ENCODE results near the gene UBE2N.

The UBE2N gene

DNA sequence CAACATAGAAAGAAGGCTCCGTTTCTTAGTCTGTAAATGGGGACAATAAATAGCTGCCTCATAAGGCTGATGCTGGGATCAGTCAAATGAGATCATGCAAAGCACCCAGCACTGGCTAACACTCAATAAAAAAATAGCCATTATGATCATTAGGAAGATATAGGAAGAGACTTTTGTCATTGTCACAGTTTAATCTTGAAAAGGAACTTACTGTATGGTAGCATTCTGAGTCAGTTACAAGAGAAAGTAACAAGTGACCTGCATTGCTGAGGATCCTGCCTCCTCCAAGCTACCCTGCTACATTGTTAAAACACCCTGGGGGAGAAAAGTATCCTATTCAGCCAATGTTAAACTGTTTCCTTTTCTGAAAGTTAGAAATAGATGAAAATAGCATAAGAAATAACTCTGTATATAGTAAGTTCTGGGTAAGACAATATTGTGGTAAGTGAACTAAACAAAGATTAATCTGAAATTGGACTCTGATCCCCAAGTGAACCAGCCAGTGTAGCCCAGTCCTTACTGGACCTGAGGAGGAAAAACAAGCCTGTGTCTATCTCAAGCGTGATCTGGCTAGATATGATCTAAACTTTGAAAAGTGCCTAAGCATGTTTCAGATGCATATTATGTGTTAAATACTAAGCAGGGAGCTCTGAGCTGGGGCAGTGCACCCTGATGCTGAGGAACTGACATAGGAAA lies 67.6 kb downstream of the UBE2N start:
- Histone ChIP-seq H3K27ac (ENCODE audit: low read depth in 2 of 2, low read length in 2 of 2) (peak overlapping the region; percentile 35 to 68), H3K9ac (ENCODE audit: low read depth in 1 of 2, low read length in 2 of 2) (peak overlapping the region; percentile 14 to 49), H3K27me3 (ENCODE audit: control insufficient read depth in 2 of 2, insufficient read depth in 2 of 2, low read length in 2 of 2) (no peaks in the 10 kb centered on the region), H3K4me1 (ENCODE audit: control insufficient read depth in 2 of 2, insufficient read depth in 2 of 2, low read length in 2 of 2) (peaks cover 12 to 32% of the 10 kb centered on the region in 2 donors), H3K36me3 (ENCODE audit: control insufficient read depth in 2 of 2, insufficient read depth in 2 of 2, low read length in 2 of 2) (no peaks in the 10 kb centered on the region), H3K9me3 (ENCODE audit: control insufficient read depth in 2 of 2, low read length in 2 of 2) (no peaks in the 10 kb centered on the region), H3K4me3 (ENCODE audit: low read length in 2 of 2) (peak overlapping the region in 1 of 2 donors; percentile 21)

DNA sequence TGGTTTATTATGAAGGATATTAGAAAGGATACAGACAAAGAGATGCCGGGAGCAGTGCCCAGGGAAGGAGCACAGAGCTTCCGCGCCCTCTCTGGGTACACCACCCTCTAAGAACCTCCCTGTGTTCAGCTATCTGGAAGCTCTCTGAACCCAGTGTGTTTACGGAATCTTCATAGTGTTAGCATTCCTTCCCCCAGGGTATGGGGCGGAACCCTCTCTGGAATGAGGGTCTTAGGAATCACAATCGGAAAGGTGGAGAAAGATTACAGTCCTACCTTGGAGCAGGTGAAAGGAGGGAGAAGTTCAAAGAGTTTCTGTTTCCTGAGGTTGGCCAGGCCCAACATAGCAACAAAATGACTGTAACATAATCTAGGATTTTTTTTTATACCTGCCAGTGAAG lies 70.8 kb downstream of the UBE2N start:
- Histone ChIP-seq H3K9ac (ENCODE audit: low read depth in 1 of 2, low read length in 2 of 2) (no peak overlapping the region), H3K9me3 (ENCODE audit: control insufficient read depth in 2 of 2, low read length in 2 of 2) (no peaks in the 10 kb centered on the region), H3K36me3 (ENCODE audit: control insufficient read depth in 2 of 2, insufficient read depth in 2 of 2, low read length in 2 of 2) (no peaks in the 10 kb centered on the region), H3K27ac (ENCODE audit: low read depth in 2 of 2, low read length in 2 of 2) (no peak overlapping the region), H3K27me3 (ENCODE audit: control insufficient read depth in 2 of 2, insufficient read depth in 2 of 2, low read length in 2 of 2) (no peaks in the 10 kb centered on the region), H3K4me3 (ENCODE audit: low read length in 2 of 2) (no peak overlapping the region), H3K4me1 (ENCODE audit: control insufficient read depth in 2 of 2, insufficient read depth in 2 of 2, low read length in 2 of 2) (peaks cover 3 to 16% of the 10 kb centered on the region in 2 donors)

GRCh38 chr12:93369505-93369904 lies 72.2 kb downstream of the UBE2N start:
- no peak overlapping the region for H3K27ac ChIP-seq (ENCODE audit: low read depth in 2 of 2, low read length in 2 of 2)
- H3K4me3 ChIP-seq (ENCODE audit: low read length in 2 of 2) = no peak overlapping the region
- peaks cover 0 to 7% of the 10 kb centered on the region in 2 donors for H3K4me1 ChIP-seq (ENCODE audit: control insufficient read depth in 2 of 2, insufficient read depth in 2 of 2, low read length in 2 of 2)
- no peaks in the 10 kb centered on the region for H3K36me3 ChIP-seq (ENCODE audit: control insufficient read depth in 2 of 2, insufficient read depth in 2 of 2, low read length in 2 of 2)
- no peaks in the 10 kb centered on the region for H3K27me3 ChIP-seq (ENCODE audit: control insufficient read depth in 2 of 2, insufficient read depth in 2 of 2, low read length in 2 of 2)
- no peak overlapping the region for H3K9ac ChIP-seq (ENCODE audit: low read depth in 1 of 2, low read length in 2 of 2)
- H3K9me3 ChIP-seq (ENCODE audit: control insufficient read depth in 2 of 2, low read length in 2 of 2) = no peaks in the 10 kb centered on the region

DNA sequence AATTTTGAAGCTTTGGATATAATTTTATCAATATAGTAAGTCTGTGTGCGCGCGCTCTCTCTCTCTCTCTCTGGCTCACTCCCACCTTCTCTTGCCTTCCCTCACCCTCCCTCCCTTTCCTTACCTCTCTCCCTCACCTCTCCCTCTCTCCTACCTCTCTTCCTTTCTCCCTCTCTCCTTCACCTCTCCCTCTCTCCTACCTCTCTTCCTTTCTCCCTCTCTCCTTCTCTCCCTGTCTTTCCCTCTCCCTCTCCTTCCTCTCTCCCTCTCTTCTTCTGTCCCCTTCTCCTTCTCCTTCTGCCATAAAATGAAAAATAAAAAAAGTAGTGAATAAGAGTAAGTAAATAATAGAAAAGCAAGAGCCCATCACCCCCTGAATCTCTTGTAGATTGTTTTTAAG lies 73.0 kb downstream of the UBE2N start:
- H3K27ac ChIP-seq (ENCODE audit: low read depth in 2 of 2, low read length in 2 of 2) = no peak overlapping the region
- no peaks in the 10 kb centered on the region for H3K9me3 ChIP-seq (ENCODE audit: control insufficient read depth in 2 of 2, low read length in 2 of 2)
- H3K4me1 ChIP-seq (ENCODE audit: control insufficient read depth in 2 of 2, insufficient read depth in 2 of 2, low read length in 2 of 2) = peaks cover 0 to 1% of the 10 kb centered on the region in 2 donors

DNA sequence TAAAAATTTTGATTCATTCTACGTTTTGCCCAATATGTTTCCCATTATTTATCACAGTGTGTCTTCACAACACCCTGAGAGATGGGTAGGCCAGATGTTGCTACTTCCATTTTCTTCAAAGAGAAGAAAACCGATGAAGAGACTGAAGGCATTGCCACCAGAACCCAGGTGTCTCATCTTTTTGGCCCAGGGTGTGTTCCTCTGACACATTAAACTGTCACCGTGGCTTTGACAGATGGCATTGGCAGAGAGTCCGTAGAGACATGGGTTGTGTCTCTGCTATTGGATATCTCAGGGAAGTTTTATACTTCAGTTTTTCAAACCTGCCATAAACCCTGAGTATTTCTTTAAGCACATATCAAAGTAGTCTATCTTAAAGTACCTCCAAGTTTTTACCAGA lies 75.3 kb downstream of the UBE2N start:
- no peaks in the 10 kb centered on the region for H3K36me3 ChIP-seq (ENCODE audit: control insufficient read depth in 2 of 2, insufficient read depth in 2 of 2, low read length in 2 of 2)
- H3K27me3 ChIP-seq (ENCODE audit: control insufficient read depth in 2 of 2, insufficient read depth in 2 of 2, low read length in 2 of 2) = no peaks in the 10 kb centered on the region
- no peak overlapping the region for H3K9ac ChIP-seq (ENCODE audit: low read depth in 1 of 2, low read length in 2 of 2)
- no peaks in the 10 kb centered on the region for H3K9me3 ChIP-seq (ENCODE audit: control insufficient read depth in 2 of 2, low read length in 2 of 2)
- no peaks in the 10 kb centered on the region for H3K4me1 ChIP-seq (ENCODE audit: control insufficient read depth in 2 of 2, insufficient read depth in 2 of 2, low read length in 2 of 2)
- no peak overlapping the region for H3K4me3 ChIP-seq (ENCODE audit: low read length in 2 of 2)
- no peak overlapping the region for H3K27ac ChIP-seq (ENCODE audit: low read depth in 2 of 2, low read length in 2 of 2)

More for the DNA sequence above, 73.0 kb downstream of the UBE2N start:
- Histone ChIP-seq H3K9ac (ENCODE audit: low read depth in 1 of 2, low read length in 2 of 2) (no peak overlapping the region), H3K4me3 (ENCODE audit: low read length in 2 of 2) (no peak overlapping the region), H3K36me3 (ENCODE audit: control insufficient read depth in 2 of 2, insufficient read depth in 2 of 2, low read length in 2 of 2) (no peaks in the 10 kb centered on the region), H3K27me3 (ENCODE audit: control insufficient read depth in 2 of 2, insufficient read depth in 2 of 2, low read length in 2 of 2) (no peaks in the 10 kb centered on the region)

DNA sequence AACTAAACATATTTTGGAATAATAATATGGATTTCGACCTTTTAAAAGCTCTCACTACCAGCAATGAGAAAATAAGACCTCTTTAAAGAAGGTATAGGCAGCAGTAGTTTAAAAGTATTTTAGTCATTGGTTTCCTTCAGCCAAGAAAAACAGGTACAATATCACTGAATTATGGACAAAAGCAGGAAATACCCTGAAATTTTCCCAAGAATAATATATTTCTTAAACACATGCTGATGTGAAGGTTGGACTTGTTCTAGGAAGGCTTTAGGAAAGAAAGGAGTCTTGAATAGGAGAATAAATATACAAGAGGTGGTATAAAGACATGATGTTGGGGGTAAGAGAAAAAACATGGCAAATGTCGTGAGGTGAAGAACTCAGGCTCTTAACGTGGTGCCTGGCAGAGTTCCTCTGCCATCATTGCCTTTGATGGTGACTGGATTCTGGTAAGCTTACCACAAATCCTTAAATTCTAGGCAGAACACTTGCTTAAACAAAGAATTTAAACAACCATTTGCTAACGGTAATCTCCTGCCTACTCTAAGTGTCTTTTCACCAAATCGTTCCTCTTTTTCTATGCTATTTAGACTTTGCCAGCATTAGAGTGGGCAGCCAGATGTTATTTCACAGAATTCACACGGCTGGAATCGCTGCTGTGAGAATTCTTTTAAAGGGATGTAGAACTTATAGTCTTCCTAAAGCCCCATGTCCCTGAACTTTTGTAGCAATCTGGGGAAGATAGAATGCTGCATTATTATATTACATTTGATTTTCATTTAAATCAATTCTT lies 75.9 kb downstream of the UBE2N start:
- Histone ChIP-seq H3K4me3 (ENCODE audit: low read length in 2 of 2) (no peak overlapping the region), H3K9me3 (ENCODE audit: control insufficient read depth in 2 of 2, low read length in 2 of 2) (no peaks in the 10 kb centered on the region), H3K27me3 (ENCODE audit: control insufficient read depth in 2 of 2, insufficient read depth in 2 of 2, low read length in 2 of 2) (no peaks in the 10 kb centered on the region), H3K4me1 (ENCODE audit: control insufficient read depth in 2 of 2, insufficient read depth in 2 of 2, low read length in 2 of 2) (no peaks in the 10 kb centered on the region), H3K9ac (ENCODE audit: low read depth in 1 of 2, low read length in 2 of 2) (no peak overlapping the region), H3K36me3 (ENCODE audit: control insufficient read depth in 2 of 2, insufficient read depth in 2 of 2, low read length in 2 of 2) (no peaks in the 10 kb centered on the region), H3K27ac (ENCODE audit: low read depth in 2 of 2, low read length in 2 of 2) (no peak overlapping the region)

GRCh38 chr12:93363841-93364297 lies 77.9 kb downstream of the UBE2N start:
- no peak overlapping the region for H3K27ac ChIP-seq (ENCODE audit: low read depth in 2 of 2, low read length in 2 of 2)
- no peak overlapping the region for H3K4me3 ChIP-seq (ENCODE audit: low read length in 2 of 2)
- no peaks in the 10 kb centered on the region for H3K27me3 ChIP-seq (ENCODE audit: control insufficient read depth in 2 of 2, insufficient read depth in 2 of 2, low read length in 2 of 2)
- H3K36me3 ChIP-seq (ENCODE audit: control insufficient read depth in 2 of 2, insufficient read depth in 2 of 2, low read length in 2 of 2) = no peaks in the 10 kb centered on the region
- H3K9me3 ChIP-seq (ENCODE audit: control insufficient read depth in 2 of 2, low read length in 2 of 2) = no peaks in the 10 kb centered on the region
- no peak overlapping the region for H3K9ac ChIP-seq (ENCODE audit: low read depth in 1 of 2, low read length in 2 of 2)
- no peaks in the 10 kb centered on the region for H3K4me1 ChIP-seq (ENCODE audit: control insufficient read depth in 2 of 2, insufficient read depth in 2 of 2, low read length in 2 of 2)

- H3K9ac ChIP-seq (ENCODE audit: low read depth in 1 of 2, low read length in 2 of 2) = no peak overlapping the region
Observed at GRCh38 chr12:93361151-93361919, 80.4 kb downstream of the UBE2N start.

GRCh38 chr12:93360688-93361087 lies 81.1 kb downstream of the UBE2N start:
- H3K36me3 ChIP-seq (ENCODE audit: control insufficient read depth in 2 of 2, insufficient read depth in 2 of 2, low read length in 2 of 2) = no peaks in the 10 kb centered on the region
- no peak overlapping the region for H3K27ac ChIP-seq (ENCODE audit: low read depth in 2 of 2, low read length in 2 of 2)
- H3K4me1 ChIP-seq (ENCODE audit: control insufficient read depth in 2 of 2, insufficient read depth in 2 of 2, low read length in 2 of 2) = no peaks in the 10 kb centered on the region
- no peak overlapping the region for H3K9ac ChIP-seq (ENCODE audit: low read depth in 1 of 2, low read length in 2 of 2)
- no peaks in the 10 kb centered on the region for H3K9me3 ChIP-seq (ENCODE audit: control insufficient read depth in 2 of 2, low read length in 2 of 2)
- no peak overlapping the region for H3K4me3 ChIP-seq (ENCODE audit: low read length in 2 of 2)
- H3K27me3 ChIP-seq (ENCODE audit: control insufficient read depth in 2 of 2, insufficient read depth in 2 of 2, low read length in 2 of 2) = no peaks in the 10 kb centered on the region

More at GRCh38 chr12:93361151-93361919, 80.4 kb downstream of the UBE2N start:
- Histone ChIP-seq H3K36me3 (ENCODE audit: control insufficient read depth in 2 of 2, insufficient read depth in 2 of 2, low read length in 2 of 2) (no peaks in the 10 kb centered on the region), H3K4me3 (ENCODE audit: low read length in 2 of 2) (no peak overlapping the region), H3K9me3 (ENCODE audit: control insufficient read depth in 2 of 2, low read length in 2 of 2) (no peaks in the 10 kb centered on the region), H3K27me3 (ENCODE audit: control insufficient read depth in 2 of 2, insufficient read depth in 2 of 2, low read length in 2 of 2) (no peaks in the 10 kb centered on the region), H3K27ac (ENCODE audit: low read depth in 2 of 2, low read length in 2 of 2) (no peak overlapping the region), H3K4me1 (ENCODE audit: control insufficient read depth in 2 of 2, insufficient read depth in 2 of 2, low read length in 2 of 2) (no peaks in the 10 kb centered on the region)

- no peaks in the 10 kb centered on the region for H3K4me1 ChIP-seq (ENCODE audit: control insufficient read depth in 2 of 2, insufficient read depth in 2 of 2, low read length in 2 of 2)
- H3K9me3 ChIP-seq (ENCODE audit: control insufficient read depth in 2 of 2, low read length in 2 of 2) = no peaks in the 10 kb centered on the region
- no peak overlapping the region for H3K4me3 ChIP-seq (ENCODE audit: low read length in 2 of 2)
- no peaks in the 10 kb centered on the region for H3K36me3 ChIP-seq (ENCODE audit: control insufficient read depth in 2 of 2, insufficient read depth in 2 of 2, low read length in 2 of 2)
- no peaks in the 10 kb centered on the region for H3K27me3 ChIP-seq (ENCODE audit: control insufficient read depth in 2 of 2, insufficient read depth in 2 of 2, low read length in 2 of 2)
- no peak overlapping the region for H3K27ac ChIP-seq (ENCODE audit: low read depth in 2 of 2, low read length in 2 of 2)
- no peak overlapping the region for H3K9ac ChIP-seq (ENCODE audit: low read depth in 1 of 2, low read length in 2 of 2)
Observed at GRCh38 chr12:93358821-93359220, 82.9 kb downstream of the UBE2N start.

Measured in mucosa of rectum (tissue), 2 donors.